SU-DHL-6 (cell line): ENCODE results near the gene FANK1.

ENCODE experiments used
- H2AFZ ChIP-seq: fragments of 200-600 bp; sonication (generic); 2 replicates; pipeline ENCODE4 v1.6.1; 2014; ENCODE audit warnings: low read depth, mild to moderate bottlenecking, moderate library complexity, mixed read lengths, antibody characterized with exemption, low read length; ENCODE audit not compliant: severe bottlenecking
- H3F3A ChIP-seq: fragments of 200-600 bp; shearing (Covaris generic); 2 replicates; pipeline ENCODE4 v1.6.0; 2016; ENCODE audit warnings: antibody characterized with exemption, mild to moderate bottlenecking; ENCODE audit not compliant: insufficient read depth
- H3K27ac ChIP-seq: fragments of 200-600 bp; sonication (generic); 2 replicates; pipeline ENCODE4 v1.5.1; 2016; ENCODE audit warnings: low read depth, mild to moderate bottlenecking, low read length, moderate library complexity, mixed read lengths
- H3K27me3 ChIP-seq: fragments of 200-600 bp; sonication (generic), shearing (Covaris generic); 2 replicates; pipeline ENCODE4 v1.6.0; 2014; ENCODE audit warnings: mild to moderate bottlenecking, low read length
- H3K36me3 ChIP-seq: fragments of 200-600 bp; sonication (generic); 2 replicates; pipeline ENCODE4 v1.6.1; 2014; ENCODE audit warnings: mild to moderate bottlenecking, low read length, mixed read lengths
- H3K4me2 ChIP-seq: fragments of 300-600, 200-600 bp; shearing (Covaris generic), sonication (generic); 2 replicates; pipeline ENCODE4 v1.6.0; 2014; ENCODE audit warnings: low read length, low read depth, mild to moderate bottlenecking; ENCODE audit not compliant: poor library complexity, severe bottlenecking
- H3K4me3 ChIP-seq: fragments of 200-600 bp; sonication (generic); 2 replicates; pipeline ENCODE4 v1.5.1; 2014; ENCODE audit warnings: antibody characterized with exemption, low read length, mild to moderate bottlenecking, mixed read lengths; ENCODE audit not compliant: insufficient read depth, poor library complexity, severe bottlenecking
- H3K79me2 ChIP-seq: fragments of 200-600 bp; sonication (generic); 2 replicates; pipeline ENCODE4 v1.6.1; 2014; ENCODE audit warnings: mild to moderate bottlenecking, low read length, moderate library complexity; ENCODE audit not compliant: insufficient read depth
- H3K9ac ChIP-seq: fragments of 200-600 bp; sonication (generic); 2 replicates; pipeline ENCODE4 v1.7.0; 2014; ENCODE audit warnings: mild to moderate bottlenecking, low read length
- H3K9me2 ChIP-seq: fragments of 200-600 bp; sonication (generic); replicated peaks from 2 replicates; pipeline ENCODE4 v1.6.1; 2014; ENCODE audit warnings: low read length; ENCODE audit not compliant: insufficient read depth
- H3K9me3 ChIP-seq: fragments of 200-600 bp; sonication (generic); 2 replicates; pipeline ENCODE4 v1.6.1; 2014; ENCODE audit warnings: low read length, mixed read lengths; ENCODE audit not compliant: insufficient read depth
- H4K20me1 ChIP-seq: fragments of 200-600 bp; sonication (generic); 2 replicates; pipeline ENCODE4 v1.6.1; 2014; ENCODE audit warnings: low read depth, mild to moderate bottlenecking, antibody characterized with exemption, low read length, moderate library complexity, mixed read lengths
- CTCF ChIP-seq: fragments of 200-600 bp; sonication (generic); IDR thresholded peaks from one replicate; pipeline ENCODE4 v1.5.1; 2017; ENCODE audit warnings: antibody characterized with exemption, mild to moderate bottlenecking, low read length, moderate library complexity; ENCODE audit not compliant: insufficient read depth, poor library complexity, severe bottlenecking
- EZH2phosphoT487 ChIP-seq: fragments of 200-600 bp; sonication (generic), shearing (Covaris generic); conservative IDR thresholded peaks from 2 replicates; pipeline ENCODE4 v1.6.1; 2018; ENCODE audit warnings: mild to moderate bottlenecking, antibody characterized with exemption, low read length, moderate library complexity, mixed read lengths

Gene FANK1

GRCh38 chr10:125982260-125982948, 86.0 kb downstream of the FANK1 start:
- Histone ChIP-seq H3K4me3 (no peak overlapping the region), H3K9me2 (no peaks in the 10 kb centered on the region), H3F3A (no peaks in the 10 kb centered on the region), H3K27ac (no peak overlapping the region), H2AFZ (no peak overlapping the region), H3K79me2 (no peaks in the 10 kb centered on the region), H3K36me3 (no peaks in the 10 kb centered on the region), H4K20me1 (no peaks in the 10 kb centered on the region), H3K4me2 (no peak overlapping the region), H3K27me3 (no peaks in the 10 kb centered on the region), H3K9ac (no peak overlapping the region), H3K9me3 (no peaks in the 10 kb centered on the region)
- TF ChIP-seq CTCF (peak; percentile 36), EZH2phosphoT487 (no peak)

- H3K9ac ChIP-seq, result no peak overlapping the region
- no peak overlapping the region for H3K4me2 ChIP-seq
- no peaks in the 10 kb centered on the region for H3F3A ChIP-seq
- H3K79me2 ChIP-seq, result no peaks in the 10 kb centered on the region
- no peaks in the 10 kb centered on the region for H4K20me1 ChIP-seq
- no peak overlapping the region for H3K4me3 ChIP-seq
- no peaks in the 10 kb centered on the region for H3K9me3 ChIP-seq
- no peaks in the 10 kb centered on the region for H3K9me2 ChIP-seq
- no peaks in the 10 kb centered on the region for H3K36me3 ChIP-seq
- no peak overlapping the region for H3K27ac ChIP-seq
- H2AFZ ChIP-seq, result no peak overlapping the region
- TF ChIP-seq CTCF, result no peak
- TF ChIP-seq EZH2phosphoT487, result no peak
- no peaks in the 10 kb centered on the region for H3K27me3 ChIP-seq
Measured at GRCh38 chr10:125983161-125983560, 86.8 kb downstream of the FANK1 start.

GRCh38 chr10:125983656-125984055, 87.3 kb downstream of the FANK1 start:
- TF ChIP-seq CTCF (no peak), EZH2phosphoT487 (no peak)
- Histone ChIP-seq H3K9me3 (no peaks in the 10 kb centered on the region), H3K4me2 (no peak overlapping the region), H3K4me3 (no peak overlapping the region), H3K9me2 (no peaks in the 10 kb centered on the region), H3K27ac (no peak overlapping the region), H2AFZ (no peak overlapping the region), H3F3A (no peaks in the 10 kb centered on the region), H3K36me3 (no peaks in the 10 kb centered on the region), H4K20me1 (no peaks in the 10 kb centered on the region), H3K79me2 (no peaks in the 10 kb centered on the region), H3K9ac (no peak overlapping the region), H3K27me3 (no peaks in the 10 kb centered on the region)
